WTC11 (cell line): ENCODE measurements around the gene LIMS2. TPM values are rescaled to one million over a fixed set of nuclear protein-coding genes. Genes with fewer than 3 reads are reported as not detected.

Experiments
- ATAC-seq: fragments of 200-7000 bp; cut with Tn5 transposase; 2 replicates; pipeline ENCODE4 v1.10.0; 2021; ENCODE audit warnings: mild to moderate bottlenecking, moderate library complexity
- CTCF ChIA-PET: fragments of 300-600 bp; sonication (Branson Sonifier 250); formaldehyde crosslinking; loops from one replicate; lab custom pipeline; 2021; ENCODE audit warnings: antibody characterized with exemption; lab: Charles Lee
- POLR2A ChIA-PET: fragments of 350-600 bp; sonication (Branson Sonifier 250); formaldehyde crosslinking; loops from one replicate; lab custom pipeline; 2021; ENCODE audit warnings: antibody characterized with exemption; lab: Charles Lee
- DNase-seq: peaks from one replicate; pipeline ENCODE4 v3.0.0; 2021; ENCODE audit warnings: low spot score
- H3K27ac Mint-ChIP-seq: 2 replicates; pipeline ENCODE4 v1.8.0; 2021; ENCODE audit warnings: mixed read lengths
- H3K27me3 Mint-ChIP-seq: 2 replicates; pipeline ENCODE4 v1.8.0; 2021; ENCODE audit warnings: low read depth, mild to moderate bottlenecking, moderate library complexity, mixed read lengths
- H3K36me3 Mint-ChIP-seq: 2 replicates; pipeline ENCODE4 v1.8.0; 2021; ENCODE audit warnings: mixed read lengths
- H3K4me1 Mint-ChIP-seq: 2 replicates; pipeline ENCODE4 v1.8.0; 2022; ENCODE audit warnings: mixed read lengths
- H3K4me3 Mint-ChIP-seq: 2 replicates; pipeline ENCODE4 v1.8.0; 2021; ENCODE audit warnings: mild to moderate bottlenecking, moderate library complexity, mixed read lengths
- H3K9me3 Mint-ChIP-seq: 2 replicates; pipeline ENCODE4 v1.8.0; 2021; ENCODE audit warnings: mixed read lengths
- ATF1 ChIP-seq: sonication (generic); formaldehyde crosslinking; IDR thresholded peaks from 2 replicates; pipeline ENCODE4 v1.8.1; 2023; ENCODE audit warnings: mild to moderate bottlenecking, moderate library complexity, missing genetic modification reagents
- CREB1 ChIP-seq: sonication (generic); formaldehyde crosslinking; IDR thresholded peaks from 2 replicates; pipeline ENCODE4 v1.8.0; 2023; ENCODE audit warnings: mild to moderate bottlenecking, missing genetic modification reagents
- CREM ChIP-seq: sonication (generic); formaldehyde crosslinking; IDR thresholded peaks from 2 replicates; pipeline ENCODE4 v1.8.1; 2022; ENCODE audit warnings: mild to moderate bottlenecking, missing genetic modification reagents, moderate library complexity
- EMX1 ChIP-seq: fragments of 250-450 bp; sonication (Bioruptor Pico); IDR thresholded peaks from 2 replicates; pipeline ENCODE4 v1.8.0; 2021; ENCODE audit warnings: mild to moderate bottlenecking
- FOXJ3 ChIP-seq: sonication (generic); formaldehyde crosslinking; IDR thresholded peaks from 2 replicates; pipeline ENCODE4 v1.9.0; 2021; ENCODE audit warnings: missing genetic modification reagents, mild to moderate bottlenecking, borderline replicate concordance
- FOXK1 ChIP-seq: sonication (generic); formaldehyde crosslinking; IDR thresholded peaks from 2 replicates; pipeline ENCODE4 v1.8.0; 2022; ENCODE audit warnings: mild to moderate bottlenecking, moderate library complexity, missing genetic modification reagents
- FOXP1 ChIP-seq: sonication (generic); formaldehyde crosslinking; IDR thresholded peaks from 2 replicates; pipeline ENCODE4 v1.8.0; 2022; ENCODE audit warnings: missing genetic modification reagents, mild to moderate bottlenecking, moderate library complexity, borderline replicate concordance
- NFATC4 ChIP-seq: fragments of 250-450 bp; sonication (Bioruptor Pico); IDR thresholded peaks from 2 replicates; pipeline ENCODE4 v1.9.0; 2021; ENCODE audit warnings: mild to moderate bottlenecking
- RELA ChIP-seq: sonication (generic); formaldehyde crosslinking; IDR thresholded peaks from 2 replicates; pipeline ENCODE4 v1.8.1; 2022; ENCODE audit warnings: missing genetic modification reagents, mild to moderate bottlenecking, borderline replicate concordance
- SMAD3 ChIP-seq: sonication (generic); formaldehyde crosslinking; IDR thresholded peaks from 2 replicates; pipeline ENCODE4 v1.8.0; 2022; ENCODE audit warnings: missing genetic modification reagents, mild to moderate bottlenecking, borderline replicate concordance
- TP53 ChIP-seq: sonication (generic); formaldehyde crosslinking; IDR thresholded peaks from 2 replicates; pipeline ENCODE4 v1.8.1; 2023; ENCODE audit warnings: mild to moderate bottlenecking, missing genetic modification reagents
- ZNF121 ChIP-seq: sonication (generic); formaldehyde crosslinking; IDR thresholded peaks from 2 replicates; pipeline ENCODE4 v1.8.0; 2023; ENCODE audit warnings: missing genetic modification reagents
- ZNF138 ChIP-seq: sonication (generic); formaldehyde crosslinking; conservative IDR thresholded peaks from 2 replicates; pipeline ENCODE4 v1.8.1; 2022; ENCODE audit warnings: mild to moderate bottlenecking, moderate library complexity, missing genetic modification reagents
- ZNF219 ChIP-seq: sonication (generic); formaldehyde crosslinking; IDR thresholded peaks from 2 replicates; pipeline ENCODE4 v1.8.0; 2023; ENCODE audit warnings: missing genetic modification reagents, mild to moderate bottlenecking, borderline replicate concordance
- ZNF317 ChIP-seq: sonication (generic); formaldehyde crosslinking; IDR thresholded peaks from 2 replicates; pipeline ENCODE4 v1.8.1; 2023; ENCODE audit warnings: low read depth, mild to moderate bottlenecking, moderate library complexity, missing genetic modification reagents, borderline replicate concordance
- ZNF416 ChIP-seq: fragments of 250-450 bp; sonication (Bioruptor Pico); IDR thresholded peaks from 2 replicates; pipeline ENCODE4 v1.9.0; 2021; ENCODE audit warnings: mild to moderate bottlenecking, inconsistent platforms
- ZNF671 ChIP-seq: fragments of 250-450 bp; sonication (Bioruptor Pico); IDR thresholded peaks from 2 replicates; pipeline ENCODE4 v1.8.0; 2021; ENCODE audit warnings: mild to moderate bottlenecking
- total RNA-seq: library from RNA; stranded (reverse); gene quantifications from 3 replicates; pipeline ENCODE4 v1.2.3, GENCODE V29; 2021
- TF ChIP-seq, protein P1 (sequence below): sonication (generic); formaldehyde crosslinking; IDR thresholded peaks from 2 replicates; pipeline ENCODE4 v1.8.1; 2023; ENCODE audit warnings: mild to moderate bottlenecking, missing genetic modification reagents
- TF ChIP-seq, protein P2 (sequence below): sonication (generic); formaldehyde crosslinking; IDR thresholded peaks from 2 replicates; pipeline ENCODE4 v1.8.1; 2023; ENCODE audit warnings: mild to moderate bottlenecking, missing genetic modification reagents, moderate library complexity
- TF ChIP-seq, protein P3 (sequence below): fragments of 250-450 bp; sonication (Bioruptor Pico); IDR thresholded peaks from 2 replicates; pipeline ENCODE4 v1.9.0; 2021; ENCODE audit warnings: mild to moderate bottlenecking
- TF ChIP-seq, protein P4 (sequence below): fragments of 200-600 bp; IDR thresholded peaks from 2 replicates; pipeline ENCODE4 v1.8.0; 2022; ENCODE audit warnings: antibody characterized with exemption
- TF ChIP-seq, protein P5 (sequence below): sonication (generic); formaldehyde crosslinking; IDR thresholded peaks from 2 replicates; pipeline ENCODE4 v1.8.0; 2022; ENCODE audit warnings: mild to moderate bottlenecking, missing genetic modification reagents
- TF ChIP-seq, protein P6 (sequence below): sonication (generic); formaldehyde crosslinking; IDR thresholded peaks from 2 replicates; pipeline ENCODE4 v1.8.0; 2023; ENCODE audit warnings: mild to moderate bottlenecking, missing genetic modification reagents

Gene LIMS2
- total RNA-seq, 1 experiment from 2014 or later = 2.4 TPM

DNA sequence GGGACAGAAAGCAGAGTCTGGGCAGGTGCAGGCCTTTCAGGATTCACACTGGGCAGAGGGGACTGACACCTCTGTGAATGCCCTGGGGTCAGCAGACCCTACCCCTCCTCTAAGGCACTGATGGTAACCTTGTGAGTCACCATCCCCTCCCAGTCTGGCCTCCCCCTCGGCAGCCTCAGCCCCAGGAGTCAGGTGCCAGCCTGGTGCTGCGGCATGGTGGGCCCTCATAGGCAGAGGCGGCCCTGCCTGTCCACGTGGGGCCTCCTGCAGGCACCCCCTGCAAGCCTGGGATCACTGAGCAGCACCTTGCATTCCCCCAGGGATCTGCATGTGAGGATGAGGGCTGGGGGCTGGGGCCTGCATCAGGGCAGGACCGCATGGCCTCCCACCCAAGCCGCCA lies 34.2 kb downstream of the LIMS2 start:
- Mint-ChIP-seq H3K27ac (no peak overlapping the region), H3K4me1 (peaks cover 11% of the 10 kb centered on the region), H3K9me3 (no peaks in the 10 kb centered on the region), H3K4me3 (no peak overlapping the region), H3K36me3 (no peaks in the 10 kb centered on the region), H3K27me3 (no peaks in the 10 kb centered on the region)
- no peak for ATAC-seq
- ChIA-PET CTCF (interaction anchor here (1.6 to 6.3 kb wide), 5 partner anchors 9 to 75 kb away, joined by 4 to 70 read pairs (median 11); partner anchors contain the start of gene LIMS2), POLR2A (no interaction called here)
- DNase-seq = no peak
- TF ChIP-seq, protein P1, sequence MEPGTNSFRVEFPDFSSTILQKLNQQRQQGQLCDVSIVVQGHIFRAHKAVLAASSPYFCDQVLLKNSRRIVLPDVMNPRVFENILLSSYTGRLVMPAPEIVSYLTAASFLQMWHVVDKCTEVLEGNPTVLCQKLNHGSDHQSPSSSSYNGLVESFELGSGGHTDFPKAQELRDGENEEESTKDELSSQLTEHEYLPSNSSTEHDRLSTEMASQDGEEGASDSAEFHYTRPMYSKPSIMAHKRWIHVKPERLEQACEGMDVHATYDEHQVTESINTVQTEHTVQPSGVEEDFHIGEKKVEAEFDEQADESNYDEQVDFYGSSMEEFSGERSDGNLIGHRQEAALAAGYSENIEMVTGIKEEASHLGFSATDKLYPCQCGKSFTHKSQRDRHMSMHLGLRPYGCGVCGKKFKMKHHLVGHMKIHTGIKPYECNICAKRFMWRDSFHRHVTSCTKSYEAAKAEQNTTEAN (CRISPR knock-in tag) = no peak
- TF ChIP-seq, protein P2, sequence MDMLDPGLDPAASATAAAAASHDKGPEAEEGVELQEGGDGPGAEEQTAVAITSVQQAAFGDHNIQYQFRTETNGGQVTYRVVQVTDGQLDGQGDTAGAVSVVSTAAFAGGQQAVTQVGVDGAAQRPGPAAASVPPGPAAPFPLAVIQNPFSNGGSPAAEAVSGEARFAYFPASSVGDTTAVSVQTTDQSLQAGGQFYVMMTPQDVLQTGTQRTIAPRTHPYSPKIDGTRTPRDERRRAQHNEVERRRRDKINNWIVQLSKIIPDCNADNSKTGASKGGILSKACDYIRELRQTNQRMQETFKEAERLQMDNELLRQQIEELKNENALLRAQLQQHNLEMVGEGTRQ (CRISPR knock-in tag) = no peak
- no peak for TF ChIP-seq FOXJ3 (CRISPR knock-in tag)
- no peak for TF ChIP-seq NFATC4 (CRISPR knock-in tag)
- TF ChIP-seq ZNF219 = no peak
- no peak for TF ChIP-seq FOXP1 (CRISPR knock-in tag)
- TF ChIP-seq, protein P3, sequence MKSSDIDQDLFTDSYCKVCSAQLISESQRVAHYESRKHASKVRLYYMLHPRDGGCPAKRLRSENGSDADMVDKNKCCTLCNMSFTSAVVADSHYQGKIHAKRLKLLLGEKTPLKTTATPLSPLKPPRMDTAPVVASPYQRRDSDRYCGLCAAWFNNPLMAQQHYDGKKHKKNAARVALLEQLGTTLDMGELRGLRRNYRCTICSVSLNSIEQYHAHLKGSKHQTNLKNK (CRISPR knock-in tag) = no peak
- TF ChIP-seq FOXK1 = no peak
- no peak for TF ChIP-seq SMAD3
- no peak for TF ChIP-seq EMX1 (CRISPR knock-in tag)

DNA sequence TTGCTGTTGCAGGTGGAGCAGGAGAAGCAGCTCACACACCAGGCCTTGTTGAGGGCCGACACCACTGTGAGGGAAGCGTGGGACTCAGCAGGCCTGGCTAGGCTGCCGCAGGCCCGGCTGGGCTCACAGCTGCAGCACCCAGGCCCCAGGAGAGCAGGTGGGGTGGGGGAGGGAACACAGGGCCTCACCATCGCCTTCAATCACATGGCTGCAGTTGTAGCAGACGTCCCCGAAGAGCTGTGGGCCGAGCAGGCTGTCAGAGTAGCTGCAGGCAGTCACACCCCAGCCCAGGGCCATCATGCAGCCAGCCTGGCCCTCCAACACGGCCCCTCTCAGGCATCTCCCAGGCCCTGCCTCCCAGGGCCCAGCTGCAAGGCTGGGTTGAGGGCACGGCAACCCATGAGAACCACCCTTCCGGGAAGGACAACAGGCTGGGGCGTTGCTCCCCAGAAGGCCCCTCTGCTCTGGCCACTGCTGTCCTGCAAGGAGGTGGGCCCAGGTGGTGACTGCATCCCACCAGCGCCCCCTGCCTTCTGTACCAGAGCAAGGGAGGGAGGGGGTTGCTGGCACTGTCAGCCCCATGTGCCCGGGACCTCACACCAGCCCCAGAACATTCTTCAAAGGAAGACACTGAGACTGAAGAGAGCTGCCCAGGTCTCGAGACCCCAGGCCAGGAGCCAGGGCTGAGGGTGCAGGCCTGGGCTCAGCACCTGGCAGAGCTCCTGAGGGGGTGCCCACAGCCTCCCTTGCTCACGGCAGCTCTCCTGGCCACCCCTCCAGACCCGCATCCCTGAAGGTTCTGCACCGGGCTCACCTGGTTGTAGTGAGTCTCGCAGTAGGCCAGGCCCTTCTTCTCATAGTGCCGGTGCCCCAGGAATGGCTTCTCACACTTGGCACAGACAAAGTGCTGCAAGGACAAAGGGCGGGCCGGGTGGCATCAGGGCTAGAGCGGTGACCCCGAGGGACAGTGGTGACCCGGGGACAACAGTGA lies 35.0 kb downstream of the LIMS2 start:
- H3K4me3 Mint-ChIP-seq = no peak overlapping the region
- ChIA-PET CTCF (interaction anchor here (0.8 to 6.3 kb wide), 8 partner anchors 9 to 114 kb away, joined by 3 to 70 read pairs (median 4); partner anchors contain the start of genes IWS1 and LIMS2), POLR2A (no interaction called here)
- H3K36me3 Mint-ChIP-seq = no peaks in the 10 kb centered on the region
- peak; percentile 57 for ATAC-seq
- H3K9me3 Mint-ChIP-seq = no peaks in the 10 kb centered on the region
- no peak overlapping the region for H3K27ac Mint-ChIP-seq
- peaks cover 11% of the 10 kb centered on the region for H3K4me1 Mint-ChIP-seq
- no peaks in the 10 kb centered on the region for H3K27me3 Mint-ChIP-seq
- DNase-seq = peak; percentile 68
- TF ChIP-seq TP53 (no peak), CREM (CRISPR knock-in tag) (no peak), FOXP1 (CRISPR knock-in tag) (peak; percentile 62; the same call in 1 of the 2 replicates)
- TF ChIP-seq, protein P4, sequence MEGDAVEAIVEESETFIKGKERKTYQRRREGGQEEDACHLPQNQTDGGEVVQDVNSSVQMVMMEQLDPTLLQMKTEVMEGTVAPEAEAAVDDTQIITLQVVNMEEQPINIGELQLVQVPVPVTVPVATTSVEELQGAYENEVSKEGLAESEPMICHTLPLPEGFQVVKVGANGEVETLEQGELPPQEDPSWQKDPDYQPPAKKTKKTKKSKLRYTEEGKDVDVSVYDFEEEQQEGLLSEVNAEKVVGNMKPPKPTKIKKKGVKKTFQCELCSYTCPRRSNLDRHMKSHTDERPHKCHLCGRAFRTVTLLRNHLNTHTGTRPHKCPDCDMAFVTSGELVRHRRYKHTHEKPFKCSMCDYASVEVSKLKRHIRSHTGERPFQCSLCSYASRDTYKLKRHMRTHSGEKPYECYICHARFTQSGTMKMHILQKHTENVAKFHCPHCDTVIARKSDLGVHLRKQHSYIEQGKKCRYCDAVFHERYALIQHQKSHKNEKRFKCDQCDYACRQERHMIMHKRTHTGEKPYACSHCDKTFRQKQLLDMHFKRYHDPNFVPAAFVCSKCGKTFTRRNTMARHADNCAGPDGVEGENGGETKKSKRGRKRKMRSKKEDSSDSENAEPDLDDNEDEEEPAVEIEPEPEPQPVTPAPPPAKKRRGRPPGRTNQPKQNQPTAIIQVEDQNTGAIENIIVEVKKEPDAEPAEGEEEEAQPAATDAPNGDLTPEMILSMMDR = peak; percentile 58
- TF ChIP-seq, protein P5, sequence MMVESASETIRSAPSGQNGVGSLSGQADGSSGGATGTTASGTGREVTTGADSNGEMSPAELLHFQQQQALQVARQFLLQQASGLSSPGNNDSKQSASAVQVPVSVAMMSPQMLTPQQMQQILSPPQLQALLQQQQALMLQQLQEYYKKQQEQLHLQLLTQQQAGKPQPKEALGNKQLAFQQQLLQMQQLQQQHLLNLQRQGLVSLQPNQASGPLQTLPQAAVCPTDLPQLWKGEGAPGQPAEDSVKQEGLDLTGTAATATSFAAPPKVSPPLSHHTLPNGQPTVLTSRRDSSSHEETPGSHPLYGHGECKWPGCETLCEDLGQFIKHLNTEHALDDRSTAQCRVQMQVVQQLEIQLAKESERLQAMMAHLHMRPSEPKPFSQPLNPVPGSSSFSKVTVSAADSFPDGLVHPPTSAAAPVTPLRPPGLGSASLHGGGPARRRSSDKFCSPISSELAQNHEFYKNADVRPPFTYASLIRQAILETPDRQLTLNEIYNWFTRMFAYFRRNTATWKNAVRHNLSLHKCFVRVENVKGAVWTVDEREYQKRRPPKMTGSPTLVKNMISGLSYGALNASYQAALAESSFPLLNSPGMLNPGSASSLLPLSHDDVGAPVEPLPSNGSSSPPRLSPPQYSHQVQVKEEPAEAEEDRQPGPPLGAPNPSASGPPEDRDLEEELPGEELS (CRISPR knock-in tag) = no peak

DNA sequence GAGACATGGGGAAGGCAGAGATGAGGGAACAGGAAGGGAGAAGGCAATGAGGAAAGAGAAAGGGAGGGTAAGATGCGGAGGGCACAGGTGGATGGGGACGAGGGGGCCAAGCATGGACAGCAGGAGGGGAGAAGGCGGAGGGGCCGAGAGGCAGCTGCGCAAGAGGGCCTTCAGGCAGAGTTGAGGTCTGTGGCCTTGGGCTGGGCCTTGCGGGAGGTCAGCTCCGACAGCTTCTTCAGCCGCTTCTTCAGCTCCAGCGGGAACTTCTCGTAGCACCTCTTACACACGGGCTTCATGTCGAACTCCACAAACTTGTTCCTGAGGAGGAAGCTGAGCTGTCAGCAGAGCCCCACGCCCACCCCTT lies 36.2 kb downstream of the LIMS2 start:
- DNase-seq (no peak), ATAC-seq (no peak)
- ChIA-PET POLR2A (interaction anchor here (1.2 kb wide), 1 partner anchor 113 kb away, joined by 4 read pairs; the partner anchor contains the start of gene IWS1), CTCF (interaction anchor here (0.9 to 6.3 kb wide), 6 partner anchors 11 to 112 kb away, joined by 3 to 70 read pairs (median 8); partner anchors contain the start of genes IWS1 and LIMS2)
- no peak overlapping the region for H3K27ac Mint-ChIP-seq
- H3K36me3 Mint-ChIP-seq = no peaks in the 10 kb centered on the region
- no peaks in the 10 kb centered on the region for H3K27me3 Mint-ChIP-seq
- H3K9me3 Mint-ChIP-seq = no peaks in the 10 kb centered on the region
- H3K4me3 Mint-ChIP-seq = no peak overlapping the region
- peaks cover 11% of the 10 kb centered on the region for H3K4me1 Mint-ChIP-seq
- TF ChIP-seq ZNF671 = no peak
- TF ChIP-seq ATF1 (CRISPR knock-in tag) = no peak
- TF ChIP-seq ZNF317 = no peak
- TF ChIP-seq, protein P6, sequence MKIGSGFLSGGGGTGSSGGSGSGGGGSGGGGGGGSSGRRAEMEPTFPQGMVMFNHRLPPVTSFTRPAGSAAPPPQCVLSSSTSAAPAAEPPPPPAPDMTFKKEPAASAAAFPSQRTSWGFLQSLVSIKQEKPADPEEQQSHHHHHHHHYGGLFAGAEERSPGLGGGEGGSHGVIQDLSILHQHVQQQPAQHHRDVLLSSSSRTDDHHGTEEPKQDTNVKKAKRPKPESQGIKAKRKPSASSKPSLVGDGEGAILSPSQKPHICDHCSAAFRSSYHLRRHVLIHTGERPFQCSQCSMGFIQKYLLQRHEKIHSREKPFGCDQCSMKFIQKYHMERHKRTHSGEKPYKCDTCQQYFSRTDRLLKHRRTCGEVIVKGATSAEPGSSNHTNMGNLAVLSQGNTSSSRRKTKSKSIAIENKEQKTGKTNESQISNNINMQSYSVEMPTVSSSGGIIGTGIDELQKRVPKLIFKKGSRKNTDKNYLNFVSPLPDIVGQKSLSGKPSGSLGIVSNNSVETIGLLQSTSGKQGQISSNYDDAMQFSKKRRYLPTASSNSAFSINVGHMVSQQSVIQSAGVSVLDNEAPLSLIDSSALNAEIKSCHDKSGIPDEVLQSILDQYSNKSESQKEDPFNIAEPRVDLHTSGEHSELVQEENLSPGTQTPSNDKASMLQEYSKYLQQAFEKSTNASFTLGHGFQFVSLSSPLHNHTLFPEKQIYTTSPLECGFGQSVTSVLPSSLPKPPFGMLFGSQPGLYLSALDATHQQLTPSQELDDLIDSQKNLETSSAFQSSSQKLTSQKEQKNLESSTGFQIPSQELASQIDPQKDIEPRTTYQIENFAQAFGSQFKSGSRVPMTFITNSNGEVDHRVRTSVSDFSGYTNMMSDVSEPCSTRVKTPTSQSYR (CRISPR knock-in tag) = no peak
- no peak for TF ChIP-seq TP53
- no peak for TF ChIP-seq ZNF138 (CRISPR knock-in tag)
- TF ChIP-seq ZNF416 (CRISPR knock-in tag) = no peak
- no peak for TF ChIP-seq ZNF121 (CRISPR knock-in tag)
- TF ChIP-seq RELA = no peak
- TF ChIP-seq CREB1 (CRISPR knock-in tag) = no peak
